ENCODE data around the gene MRTFA.

The MRTFA gene

GRCh38 chr22:40410731-40411505 is 225.6 kb downstream of the MRTFA start:
- DNase-seq (ENCODE audit: low read depth in 3 of 3): no peak

GRCh38 chr22:40410272-40410671 is 226.2 kb downstream of the MRTFA start:
- no peak for DNase-seq (ENCODE audit: low read depth in 3 of 3)

- DNase-seq (ENCODE audit: low read depth in 3 of 3): no peak
Observed at GRCh38 chr22:40409613-40410113, 226.9 kb downstream of the MRTFA start.

GRCh38 chr22:40408718-40409612 is 227.6 kb downstream of the MRTFA start:
- no peak for DNase-seq (ENCODE audit: low read depth in 3 of 3)

- no peak for DNase-seq (ENCODE audit: low read depth in 3 of 3)
Observed at GRCh38 chr22:40407831-40408717, 228.4 kb downstream of the MRTFA start.

GRCh38 chr22:40407021-40407761 is 229.3 kb downstream of the MRTFA start:
- DNase-seq (ENCODE audit: low read depth in 3 of 3): no peak

- no peak for DNase-seq (ENCODE audit: low read depth in 3 of 3)
Observed at GRCh38 chr22:40406063-40406890, 230.2 kb downstream of the MRTFA start.

GRCh38 chr22:40405178-40406062 is 231.1 kb downstream of the MRTFA start:
- DNase-seq (ENCODE audit: low read depth in 3 of 3): no peak

GRCh38 chr22:40404251-40405177 is 232.0 kb downstream of the MRTFA start:
- no peak for DNase-seq (ENCODE audit: low read depth in 3 of 3)

GRCh38 chr22:40403651-40404050 is 232.9 kb downstream of the MRTFA start:
- DNase-seq (ENCODE audit: low read depth in 3 of 3): no peak

GRCh38 chr22:40403141-40403540 is 233.4 kb downstream of the MRTFA start:
- DNase-seq (ENCODE audit: low read depth in 3 of 3): no peak

GRCh38 chr22:40401981-40402406 is 234.5 kb downstream of the MRTFA start:
- DNase-seq (ENCODE audit: low read depth in 3 of 3): no peak

GRCh38 chr22:40401532-40401931 is 235.0 kb downstream of the MRTFA start:
- peak in 2 of 3 experiments; percentile 21 to 36 for DNase-seq (ENCODE audit: low read depth in 3 of 3)

GRCh38 chr22:40400159-40400558 is 236.4 kb downstream of the MRTFA start:
- no peak for DNase-seq (ENCODE audit: low read depth in 3 of 3)

- DNase-seq (ENCODE audit: low read depth in 3 of 3): no peak
Observed at GRCh38 chr22:40399621-40400020, 236.9 kb downstream of the MRTFA start.

- DNase-seq (ENCODE audit: low read depth in 3 of 3): no peak
Observed at GRCh38 chr22:40397396-40397795, 239.1 kb downstream of the MRTFA start.

- DNase-seq (ENCODE audit: low read depth in 3 of 3): no peak
Observed at GRCh38 chr22:40396882-40397281, 239.6 kb downstream of the MRTFA start.

- DNase-seq (ENCODE audit: low read depth in 3 of 3): no peak
Observed at GRCh38 chr22:40395607-40396006, 240.9 kb downstream of the MRTFA start.
